NCI-H82 (cell line): ENCODE results near the gene WDR12.
"Not testable (repeated sequence)": the region's sequence is repeated elsewhere in the genome, so short reads cannot be mapped to it uniquely, and the experiment has no call there.

Source experiments
- DNase-seq: peaks from one replicate; lab custom pipeline; 2025; lab: John Stamatoyannopoulos, UW

The WDR12 gene

GRCh38 chr2:202883987-202884675 is 27.3 kb downstream of the WDR12 start:
- DNase-seq, result no peak

GRCh38 chr2:202881570-202881969 is 29.9 kb downstream of the WDR12 start:
- no peak for DNase-seq

- DNase-seq, result no peak
Observed at GRCh38 chr2:202877699-202878098, 33.8 kb downstream of the WDR12 start.

GRCh38 chr2:202871300-202872141 is 40.0 kb downstream of the WDR12 start, which contains the start of gene ICA1L:
TSS of gene ICA1L (minus strand) at chr2:202871766. CDS start at chr2:202829009, 42,757 bp downstream.
- peak; percentile 85 for DNase-seq

GRCh38 chr2:202870431-202871299 is 40.8 kb downstream of the WDR12 start:
- peak; percentile 85 for DNase-seq

GRCh38 chr2:202861987-202862386 is 49.5 kb downstream of the WDR12 start:
- no peak for DNase-seq

GRCh38 chr2:202858601-202859000 is 52.9 kb downstream of the WDR12 start:
- DNase-seq, result no peak

GRCh38 chr2:202849343-202849742 is 62.1 kb downstream of the WDR12 start:
- not testable (repeated sequence) for DNase-seq

- DNase-seq, result no peak
Observed at GRCh38 chr2:202848813-202849212, 62.7 kb downstream of the WDR12 start.

- DNase-seq, result no peak
Observed at GRCh38 chr2:202847693-202848524, 63.6 kb downstream of the WDR12 start.

- no peak for DNase-seq
Observed at GRCh38 chr2:202844656-202845055, 66.8 kb downstream of the WDR12 start.

GRCh38 chr2:202842690-202843089 is 68.8 kb downstream of the WDR12 start:
- DNase-seq, result no peak

GRCh38 chr2:202841090-202841867 is 70.2 kb downstream of the WDR12 start:
- peak; percentile 44 for DNase-seq

- DNase-seq, result peak; percentile 55
Observed at GRCh38 chr2:202831242-202832220, 79.9 kb downstream of the WDR12 start.

- DNase-seq, result no peak
Observed at GRCh38 chr2:202824901-202825300, 86.6 kb downstream of the WDR12 start.
